Astrocyte of the cerebellum (primary cell): ENCODE measurements around the gene ASTN2.
A peak's percentile ranks its signal among the peaks of the same experiment; 100 is the strongest.

Experiments used
- DNase-seq: peaks from one replicate; pipeline ENCODE4 v3.0.0-alpha.2; 2011; ENCODE audit warnings: low read depth
- H3K4me3 ChIP-seq: 2 replicates; pipeline ENCODE4 v1.5.1; 2011; ENCODE audit warnings: mild to moderate bottlenecking, low read depth, low read length, moderate library complexity
- in situ Hi-C: cut with HindIII; loops from 2 replicates; pipeline ENCODE4 v1.10.0; 2017; ENCODE audit warnings: low sequenced_read_pairs
- TF ChIP-seq, protein P1 (sequence below): IDR thresholded peaks from 2 replicates; pipeline ENCODE4 v1.5.1; 2012; ENCODE audit warnings: low read length, low read depth, moderate library complexity, mild to moderate bottlenecking; ENCODE audit errors: missing control alignments

Gene ASTN2, protein sequence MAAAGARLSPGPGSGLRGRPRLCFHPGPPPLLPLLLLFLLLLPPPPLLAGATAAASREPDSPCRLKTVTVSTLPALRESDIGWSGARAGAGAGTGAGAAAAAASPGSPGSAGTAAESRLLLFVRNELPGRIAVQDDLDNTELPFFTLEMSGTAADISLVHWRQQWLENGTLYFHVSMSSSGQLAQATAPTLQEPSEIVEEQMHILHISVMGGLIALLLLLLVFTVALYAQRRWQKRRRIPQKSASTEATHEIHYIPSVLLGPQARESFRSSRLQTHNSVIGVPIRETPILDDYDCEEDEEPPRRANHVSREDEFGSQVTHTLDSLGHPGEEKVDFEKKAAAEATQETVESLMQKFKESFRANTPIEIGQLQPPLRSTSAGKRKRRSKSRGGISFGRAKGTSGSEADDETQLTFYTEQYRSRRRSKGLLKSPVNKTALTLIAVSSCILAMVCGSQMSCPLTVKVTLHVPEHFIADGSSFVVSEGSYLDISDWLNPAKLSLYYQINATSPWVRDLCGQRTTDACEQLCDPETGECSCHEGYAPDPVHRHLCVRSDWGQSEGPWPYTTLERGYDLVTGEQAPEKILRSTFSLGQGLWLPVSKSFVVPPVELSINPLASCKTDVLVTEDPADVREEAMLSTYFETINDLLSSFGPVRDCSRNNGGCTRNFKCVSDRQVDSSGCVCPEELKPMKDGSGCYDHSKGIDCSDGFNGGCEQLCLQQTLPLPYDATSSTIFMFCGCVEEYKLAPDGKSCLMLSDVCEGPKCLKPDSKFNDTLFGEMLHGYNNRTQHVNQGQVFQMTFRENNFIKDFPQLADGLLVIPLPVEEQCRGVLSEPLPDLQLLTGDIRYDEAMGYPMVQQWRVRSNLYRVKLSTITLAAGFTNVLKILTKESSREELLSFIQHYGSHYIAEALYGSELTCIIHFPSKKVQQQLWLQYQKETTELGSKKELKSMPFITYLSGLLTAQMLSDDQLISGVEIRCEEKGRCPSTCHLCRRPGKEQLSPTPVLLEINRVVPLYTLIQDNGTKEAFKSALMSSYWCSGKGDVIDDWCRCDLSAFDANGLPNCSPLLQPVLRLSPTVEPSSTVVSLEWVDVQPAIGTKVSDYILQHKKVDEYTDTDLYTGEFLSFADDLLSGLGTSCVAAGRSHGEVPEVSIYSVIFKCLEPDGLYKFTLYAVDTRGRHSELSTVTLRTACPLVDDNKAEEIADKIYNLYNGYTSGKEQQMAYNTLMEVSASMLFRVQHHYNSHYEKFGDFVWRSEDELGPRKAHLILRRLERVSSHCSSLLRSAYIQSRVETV (N-terminal part only)

DNA sequence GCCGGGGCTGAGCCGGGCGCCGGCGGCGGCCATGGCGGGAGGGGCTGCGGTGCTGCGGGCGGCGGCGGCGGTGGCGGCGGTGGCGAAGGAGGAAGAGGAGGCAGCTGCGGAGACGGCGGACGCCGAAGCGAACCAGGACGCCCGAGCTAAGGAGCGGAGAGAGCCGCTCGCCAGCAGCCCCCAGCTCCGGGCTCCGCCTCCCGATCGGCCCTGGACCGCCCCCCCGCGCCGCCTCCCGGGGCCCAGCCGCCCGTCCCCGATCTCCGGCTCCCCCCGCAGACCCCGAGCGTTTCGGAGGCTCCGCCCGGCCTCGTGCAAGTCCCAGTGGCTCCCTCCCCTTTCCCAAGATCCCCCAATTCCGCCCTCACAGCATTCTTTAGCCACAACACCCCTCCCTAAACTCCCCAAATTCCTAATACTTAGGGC is at the start of gene ASTN2:
TSS of gene ASTN2 (minus strand) at position 152 of the 426 bp plus-strand sequence. CDS start at position 33, 119 bp downstream.
- in situ Hi-C loops: no loop called here
- no peak for DNase-seq
- H3K4me3 ChIP-seq: peak within 1 kb of the TSS; percentile 41
- TF ChIP-seq, protein P1, sequence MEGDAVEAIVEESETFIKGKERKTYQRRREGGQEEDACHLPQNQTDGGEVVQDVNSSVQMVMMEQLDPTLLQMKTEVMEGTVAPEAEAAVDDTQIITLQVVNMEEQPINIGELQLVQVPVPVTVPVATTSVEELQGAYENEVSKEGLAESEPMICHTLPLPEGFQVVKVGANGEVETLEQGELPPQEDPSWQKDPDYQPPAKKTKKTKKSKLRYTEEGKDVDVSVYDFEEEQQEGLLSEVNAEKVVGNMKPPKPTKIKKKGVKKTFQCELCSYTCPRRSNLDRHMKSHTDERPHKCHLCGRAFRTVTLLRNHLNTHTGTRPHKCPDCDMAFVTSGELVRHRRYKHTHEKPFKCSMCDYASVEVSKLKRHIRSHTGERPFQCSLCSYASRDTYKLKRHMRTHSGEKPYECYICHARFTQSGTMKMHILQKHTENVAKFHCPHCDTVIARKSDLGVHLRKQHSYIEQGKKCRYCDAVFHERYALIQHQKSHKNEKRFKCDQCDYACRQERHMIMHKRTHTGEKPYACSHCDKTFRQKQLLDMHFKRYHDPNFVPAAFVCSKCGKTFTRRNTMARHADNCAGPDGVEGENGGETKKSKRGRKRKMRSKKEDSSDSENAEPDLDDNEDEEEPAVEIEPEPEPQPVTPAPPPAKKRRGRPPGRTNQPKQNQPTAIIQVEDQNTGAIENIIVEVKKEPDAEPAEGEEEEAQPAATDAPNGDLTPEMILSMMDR: no peak

- in situ Hi-C loops: no loop called here
- TF ChIP-seq, protein P1: no peak
- DNase-seq: no peak
- H3K4me3 ChIP-seq: no peak overlapping the region
Measured at GRCh38 chr9:117462861-117463260, 48.0 kb upstream of the ASTN2 start.

GRCh38 chr9:117461386-117461785 is 46.5 kb upstream of the ASTN2 start:
- H3K4me3 ChIP-seq: no peak overlapping the region
- in situ Hi-C loops: no loop called here
- TF ChIP-seq, protein P1: no peak
- DNase-seq: no peak

DNA sequence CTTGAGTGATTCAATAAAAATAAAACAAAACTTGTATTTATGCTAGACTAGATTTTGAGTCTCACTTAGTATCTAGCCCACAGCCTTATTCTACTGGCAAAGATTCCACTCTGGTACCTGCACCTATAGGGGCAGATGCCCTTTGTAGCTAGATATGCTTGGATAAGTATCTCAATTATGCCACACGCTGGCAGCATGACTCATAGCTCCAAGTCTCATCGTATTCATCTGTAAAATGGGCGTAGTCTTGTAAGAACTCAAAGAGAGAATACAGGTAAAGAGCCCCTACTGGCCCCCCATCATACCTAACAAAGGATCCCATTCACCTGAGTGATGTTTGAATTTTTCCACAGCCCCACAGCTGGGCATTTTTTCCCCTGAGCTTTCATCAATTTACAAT is 45.9 kb upstream of the ASTN2 start:
- in situ Hi-C loops: no loop called here
- DNase-seq: no peak
- TF ChIP-seq, protein P1: no peak
- H3K4me3 ChIP-seq: no peak overlapping the region

DNA sequence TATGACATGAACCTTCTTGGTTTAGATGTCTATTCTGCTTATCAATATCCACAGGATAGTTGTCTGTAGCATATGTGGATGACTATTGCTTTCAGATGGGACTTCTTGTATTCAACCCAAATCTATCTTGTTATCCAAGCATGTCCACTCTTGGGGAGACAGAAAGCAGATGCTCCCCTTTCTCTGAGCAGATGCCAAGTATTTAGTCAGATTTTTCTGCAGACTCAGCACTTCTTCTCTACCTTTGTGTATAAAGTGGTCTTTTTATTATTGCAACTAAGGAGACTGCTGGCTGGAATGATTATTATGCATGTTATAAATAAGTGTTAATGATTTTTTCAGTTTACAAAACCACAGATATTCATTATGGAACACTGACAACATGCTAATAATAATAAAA is 45.1 kb upstream of the ASTN2 start:
- no peak for DNase-seq

More for the DNA sequence above, 45.1 kb upstream of the ASTN2 start:
- in situ Hi-C loops: no loop called here
- H3K4me3 ChIP-seq: no peak overlapping the region
- TF ChIP-seq, protein P1: no peak
